Measurements from ENCODE around the gene KCNJ4. TPM values are rescaled to one million over a fixed set of nuclear protein-coding genes. Genes with fewer than 3 reads are reported as not detected.

The KCNJ4 gene
- total and polyA plus RNA-seq, 10 of the 15 experiments (the other 5 are each of a cell fraction or from before 2014, with no cell fraction given), result not detected

DNA sequence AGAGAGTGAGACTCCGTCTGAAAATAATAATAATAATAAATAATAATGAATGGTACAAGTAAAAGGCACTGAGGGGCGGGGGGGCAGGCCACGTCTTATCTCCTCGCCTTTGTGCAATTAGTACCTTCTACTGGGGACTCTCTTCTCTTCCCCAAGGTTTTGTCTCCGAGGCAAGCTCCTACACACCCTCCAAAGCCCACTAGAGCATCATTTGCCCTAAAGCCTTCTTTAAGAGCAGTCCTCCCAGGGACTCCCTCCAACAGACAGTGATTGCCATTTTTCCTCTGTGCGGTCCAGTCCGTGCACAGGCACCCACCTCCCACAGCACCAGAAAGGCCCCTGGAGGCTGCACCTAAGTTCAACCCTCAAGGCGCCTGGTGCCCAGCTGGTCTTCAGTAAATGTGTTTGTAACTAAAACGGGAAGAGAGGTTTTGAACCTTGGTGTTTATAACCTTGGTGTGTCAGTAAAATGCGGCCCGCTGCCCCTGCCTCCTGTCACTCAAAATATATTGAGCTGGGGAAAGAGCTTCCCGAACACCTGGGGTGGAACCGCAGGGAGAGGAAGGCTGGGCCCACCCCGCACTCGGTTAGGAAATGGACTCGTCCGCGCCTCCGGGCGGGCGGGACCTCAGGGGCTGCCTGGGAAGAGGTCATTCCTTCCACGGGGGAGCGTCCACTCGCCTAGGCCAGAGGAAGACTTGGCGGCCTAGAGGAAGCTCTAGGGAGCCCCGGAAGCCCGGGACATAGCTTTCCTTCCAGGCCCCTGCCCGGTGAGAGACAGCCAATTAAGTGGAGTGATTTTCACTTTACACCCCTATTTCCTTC lies 8.2 kb upstream of the KCNJ4 start:
- Histone ChIP-seq H3K4me2 (ENCODE audit: control insufficient read depth, insufficient read depth) (no peak overlapping the region), H3K4me1 (ENCODE audit: control insufficient read depth, insufficient read depth, low read length) (no peaks in the 10 kb centered on the region), H3K9ac (ENCODE audit: control insufficient read depth, insufficient read depth, low read length) (no peak overlapping the region), H3K27me3 (replicated peaks in 1 of 2; ENCODE audit: control insufficient read depth in 2 of 2, insufficient read depth in 2 of 2, low read length in 1 of 2) (peaks cover 9 to 16% of the 10 kb centered on the region in 2 experiments), H3K9me3 (replicated peaks; ENCODE audit: control insufficient read depth, insufficient read depth, low read length) (no peaks in the 10 kb centered on the region), H3K4me3 (no peak overlapping the region), H3K79me2 (ENCODE audit: control insufficient read depth, insufficient read depth, low read length) (no peaks in the 10 kb centered on the region), H4K20me1 (ENCODE audit: control insufficient read depth, insufficient read depth) (no peaks in the 10 kb centered on the region), H3K36me3 (ENCODE audit: control insufficient read depth in 2 of 2, insufficient read depth in 2 of 2, low read length in 1 of 2) (no peaks in the 10 kb centered on the region), H2AFZ (ENCODE audit: control insufficient read depth, low read depth, low read length) (no peak overlapping the region), H3K27ac (ENCODE audit: control insufficient read depth, insufficient read depth) (no peak overlapping the region)
- DNase-seq (ENCODE audit: low read depth, low spot score), result no peak
- TF ChIP-seq SUZ12 (IDR thresholded peaks at IDR 0.05; ENCODE audit: unreplicated experiment) (peak; percentile 50), PKNOX1 (IDR thresholded peaks at IDR 0.05) (peak; percentile 80), POU2F2 (IDR thresholded peaks at IDR 0.05; ENCODE audit: borderline replicate concordance, low read depth, low read length) (no peak), PBX3 (IDR thresholded peaks at IDR 0.05; ENCODE audit: insufficient replicate concordance, low read depth, low read length) (peak; percentile 40), NFYA (IDR thresholded peaks at IDR 0.05; ENCODE audit: borderline replicate concordance, low read depth, low read length) (no peak)
- no peak for ATAC-seq
- SMC1A ChIA-PET (ENCODE audit: uncharacterized antibody, unreplicated experiment), result no interaction called here
- FAIRE-seq, result no peak
- CTCF ChIA-PET, result interaction anchor here (0.6 to 1.2 kb wide), 4 partner anchors 109 to 411 kb away, joined by 3 read pairs; no protein-coding TSS in a partner anchor
- POLR2A ChIA-PET, result no interaction called here
- BruUV-seq (replicated peaks), result no TSS peak
- in situ Hi-C loops (cut with MboI), result no loop called here
- intact Hi-C loops (cut with micrococcal nuclease; ENCODE audit: unreplicated experiment), result no loop called here
- RAD21 ChIA-PET (ENCODE audit: unreplicated experiment), result no interaction called here
- WGBS (ENCODE audit: insufficient coverage, insufficient replicate concordance, low lambda C conversion rate, missing lambda C conversion rate), result 37% methylated on average over 27 of the region's 28 CpGs
